A673 (cell line): ENCODE measurements around the gene TBXAS1.

Experiments
- CTCF ChIP-seq: fragments of 300-800, 200-600 bp; sonication (generic); conservative IDR thresholded peaks from 2 replicates; pipeline ENCODE4 v1.5.1; 2017; ENCODE audit warnings: low read depth, mild to moderate bottlenecking, antibody characterized with exemption, low read length, moderate library complexity, mixed read lengths
- EZH2 ChIP-seq: fragments of 200-600 bp; sonication (generic); IDR thresholded peaks from 2 replicates; pipeline ENCODE4 v1.6.1; 2017; ENCODE audit warnings: borderline replicate concordance, low read depth, mild to moderate bottlenecking, mixed read lengths, antibody characterized with exemption, low read length; ENCODE audit not compliant: poor library complexity, severe bottlenecking

GRCh38 chr7:139804571-139804970 is 24.5 kb upstream of the TBXAS1 start:
- TF ChIP-seq CTCF: no peak
- TF ChIP-seq EZH2: no peak
